LNCAP (cell line): ENCODE data around the gene RO60.

ENCODE experiments used
- TF ChIP-seq, protein P1 (sequence below): fragments of 450-650 bp; IDR thresholded peaks from 2 replicates; pipeline ENCODE4 v1.5.1; 2017; ENCODE audit warnings: mild to moderate bottlenecking

The RO60 gene

DNA sequence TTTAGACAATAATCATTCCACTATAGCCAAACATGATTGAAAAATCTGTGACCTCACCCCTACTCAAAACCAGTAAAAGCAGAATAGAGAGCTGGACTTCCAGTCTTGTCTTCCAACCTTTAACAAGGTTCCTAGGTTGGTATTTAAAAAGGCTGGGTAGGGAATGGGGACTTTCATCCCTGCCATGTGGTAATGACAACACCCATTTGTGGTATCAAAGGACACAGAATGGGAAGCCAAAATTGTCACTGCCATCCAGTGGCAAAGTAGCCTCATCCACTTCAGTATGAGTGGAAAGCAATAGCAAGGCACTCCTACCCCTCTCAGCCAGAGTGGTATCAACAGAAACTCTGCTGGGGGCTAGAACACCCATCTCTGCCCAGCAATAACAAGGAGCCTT, 34.2 kb upstream of the RO60 start:
- TF ChIP-seq, protein P1, sequence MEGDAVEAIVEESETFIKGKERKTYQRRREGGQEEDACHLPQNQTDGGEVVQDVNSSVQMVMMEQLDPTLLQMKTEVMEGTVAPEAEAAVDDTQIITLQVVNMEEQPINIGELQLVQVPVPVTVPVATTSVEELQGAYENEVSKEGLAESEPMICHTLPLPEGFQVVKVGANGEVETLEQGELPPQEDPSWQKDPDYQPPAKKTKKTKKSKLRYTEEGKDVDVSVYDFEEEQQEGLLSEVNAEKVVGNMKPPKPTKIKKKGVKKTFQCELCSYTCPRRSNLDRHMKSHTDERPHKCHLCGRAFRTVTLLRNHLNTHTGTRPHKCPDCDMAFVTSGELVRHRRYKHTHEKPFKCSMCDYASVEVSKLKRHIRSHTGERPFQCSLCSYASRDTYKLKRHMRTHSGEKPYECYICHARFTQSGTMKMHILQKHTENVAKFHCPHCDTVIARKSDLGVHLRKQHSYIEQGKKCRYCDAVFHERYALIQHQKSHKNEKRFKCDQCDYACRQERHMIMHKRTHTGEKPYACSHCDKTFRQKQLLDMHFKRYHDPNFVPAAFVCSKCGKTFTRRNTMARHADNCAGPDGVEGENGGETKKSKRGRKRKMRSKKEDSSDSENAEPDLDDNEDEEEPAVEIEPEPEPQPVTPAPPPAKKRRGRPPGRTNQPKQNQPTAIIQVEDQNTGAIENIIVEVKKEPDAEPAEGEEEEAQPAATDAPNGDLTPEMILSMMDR: no peak

DNA sequence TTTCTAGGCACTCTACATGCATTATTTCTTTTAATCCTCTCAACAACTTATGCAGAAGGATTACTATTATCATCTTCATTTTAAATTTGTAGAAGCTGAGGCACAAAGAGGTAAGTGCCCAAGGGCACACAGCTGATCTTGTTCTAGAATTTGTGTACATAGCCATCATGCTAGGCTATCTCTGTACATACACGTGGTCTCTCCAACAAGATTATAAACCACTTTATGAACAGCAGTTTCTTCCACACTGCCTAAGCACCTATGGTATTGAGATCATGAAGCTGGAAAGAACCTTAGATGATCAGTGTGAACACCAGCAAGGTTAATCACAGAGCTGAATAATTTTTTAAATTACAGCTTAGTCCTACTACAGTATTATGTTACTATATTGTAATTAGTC, 29.1 kb upstream of the RO60 start:
- TF ChIP-seq, protein P1: no peak

DNA sequence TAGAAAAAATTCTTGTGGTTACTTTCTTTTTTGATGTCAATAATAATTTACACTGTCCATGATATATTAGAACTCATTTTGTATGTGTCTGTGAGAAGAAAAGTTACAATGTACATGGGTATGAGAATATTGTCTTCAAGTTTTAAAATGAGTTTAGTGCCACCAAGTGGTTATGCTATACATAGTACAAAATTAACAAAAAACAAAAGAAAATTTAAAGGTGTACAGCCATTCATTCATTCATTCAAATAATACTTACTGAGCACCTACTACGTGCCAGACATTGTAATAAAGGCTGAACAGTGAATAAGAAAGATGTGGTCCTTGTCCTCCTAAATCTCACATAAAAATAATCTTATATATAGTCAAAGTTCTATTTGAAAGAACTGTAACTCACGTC, 28.0 kb upstream of the RO60 start:
- TF ChIP-seq, protein P1: peak; percentile 61

DNA sequence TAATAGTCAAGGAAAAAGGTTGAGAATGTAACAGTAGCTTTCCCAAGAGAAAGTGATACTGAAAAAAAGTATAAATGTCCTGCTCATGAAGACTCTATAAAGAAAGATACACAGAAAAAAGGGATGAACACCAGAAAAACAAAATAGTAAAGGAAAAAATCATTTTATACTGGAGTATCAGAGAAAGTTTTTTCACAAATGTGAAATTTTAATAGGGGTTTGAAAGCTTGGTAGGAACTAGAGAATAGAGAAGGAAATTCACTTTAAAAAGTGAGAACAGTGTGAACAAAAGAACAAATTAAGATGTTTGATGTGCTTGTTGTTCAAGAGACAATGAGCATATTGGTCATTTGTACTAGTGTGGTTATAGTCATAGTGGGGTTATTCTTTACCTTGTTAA, 25.8 kb upstream of the RO60 start:
- TF ChIP-seq, protein P1: no peak

DNA sequence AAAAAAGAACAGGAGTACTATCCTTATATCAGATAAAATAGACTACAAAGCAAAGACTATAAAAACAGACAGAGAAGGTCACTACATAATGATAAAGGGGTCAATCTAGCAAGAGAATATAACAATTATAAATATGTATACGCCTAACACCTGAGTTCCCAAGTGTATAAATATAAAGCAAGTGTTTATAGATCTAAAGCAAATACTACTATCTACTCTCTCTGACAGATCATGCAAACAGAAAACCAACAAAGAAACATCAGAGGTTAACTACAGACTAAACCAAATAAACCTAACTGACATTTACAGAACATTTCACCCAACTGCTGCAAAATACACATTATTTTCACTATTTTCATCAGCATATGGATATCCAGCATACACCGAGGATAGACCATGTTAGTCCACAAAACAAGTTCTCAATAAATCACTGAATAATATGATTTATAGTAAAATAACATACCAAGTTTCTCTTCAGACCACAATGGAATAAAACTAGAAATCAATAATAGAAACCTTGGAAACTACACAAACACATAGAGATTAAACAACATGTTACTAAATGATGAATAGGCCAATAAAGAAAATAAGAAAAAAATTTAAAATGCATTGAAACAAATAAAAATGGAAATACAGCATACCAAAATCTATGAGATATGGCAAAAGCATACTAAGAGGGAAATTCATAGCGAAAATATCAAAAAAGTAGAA, 22.9 kb upstream of the RO60 start:
- TF ChIP-seq, protein P1: no peak

DNA sequence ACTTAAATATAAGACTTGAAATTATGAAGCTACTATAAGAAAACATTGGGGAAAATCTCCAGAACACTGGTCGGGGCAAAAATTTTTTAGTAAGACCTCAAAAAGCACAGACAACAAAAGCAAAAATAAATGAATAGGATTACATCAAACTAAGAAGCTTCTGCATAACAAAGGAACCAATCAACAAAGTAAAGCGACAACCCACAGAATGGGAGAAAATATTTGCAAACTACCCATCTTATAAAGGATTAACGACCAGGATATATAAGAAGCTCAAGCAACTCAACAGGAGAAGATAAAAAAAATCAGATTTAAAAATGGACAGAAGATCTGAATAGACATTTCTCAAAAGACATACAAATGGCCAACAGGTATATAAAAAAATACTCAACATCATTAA, 19.4 kb upstream of the RO60 start:
- TF ChIP-seq, protein P1: no peak

DNA sequence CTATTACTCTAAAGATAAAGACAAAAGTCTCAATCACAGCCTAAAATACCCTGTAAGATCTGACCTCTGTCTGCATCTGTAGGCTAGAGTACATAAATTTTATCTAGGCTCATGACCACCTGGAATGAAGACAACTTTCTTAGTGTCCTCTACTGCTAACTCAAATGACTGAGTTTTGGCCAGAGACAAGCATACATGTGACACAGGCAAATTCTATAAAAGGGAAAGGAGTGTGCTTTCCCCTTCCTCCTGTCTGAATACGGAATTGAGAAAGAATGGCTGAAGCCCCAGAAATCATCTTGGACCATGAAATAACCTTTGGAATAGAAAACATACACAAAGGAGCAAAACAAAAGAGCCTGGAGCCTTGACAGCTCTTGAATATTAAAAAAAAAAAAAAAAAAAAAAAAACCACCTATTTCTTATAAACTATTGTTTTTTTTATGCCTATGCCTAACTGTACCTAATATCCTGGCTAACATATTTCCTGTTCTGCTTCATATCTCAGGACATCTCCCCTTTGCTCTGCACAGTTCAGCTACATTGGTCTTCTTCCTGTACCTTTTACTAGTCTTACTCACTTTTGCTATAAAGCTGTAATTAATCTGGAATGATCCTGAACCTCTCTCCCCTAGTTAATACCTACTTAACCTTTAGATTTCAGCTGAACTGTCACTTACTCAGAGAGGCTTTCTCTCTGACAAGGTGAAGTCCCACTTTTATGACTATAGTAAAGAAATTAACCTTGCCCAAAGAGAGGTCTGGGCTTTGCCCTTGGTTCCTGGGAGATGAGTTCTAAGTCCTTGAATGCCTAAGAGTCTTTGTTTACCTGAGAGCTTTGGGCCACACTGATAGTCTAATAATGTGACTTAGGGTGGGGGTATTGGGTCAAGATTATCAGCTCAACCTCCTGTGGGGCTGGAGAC, 16.4 kb upstream of the RO60 start:
- TF ChIP-seq, protein P1: no peak
